ENCODE measurements around the gene BCL6B.

Gene BCL6B

DNA sequence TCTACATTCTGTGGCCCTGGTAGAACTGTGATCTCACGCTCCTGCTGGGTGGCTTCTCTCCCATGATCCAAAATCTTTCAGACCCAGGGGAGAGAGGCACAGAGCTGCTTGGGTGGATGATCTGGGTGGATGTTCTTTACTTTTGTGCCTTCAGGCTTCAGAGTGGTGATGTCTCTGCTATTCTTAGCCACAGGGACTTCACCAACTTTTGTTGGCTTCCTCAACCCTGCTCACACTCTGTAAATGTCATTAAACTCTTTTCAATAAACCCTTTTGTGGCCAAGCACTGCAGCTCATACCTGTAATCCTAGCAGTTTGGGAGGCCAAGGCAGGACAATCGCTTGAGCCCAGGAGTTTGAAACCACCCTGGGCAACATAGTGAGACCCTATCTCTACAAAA, 49.6 kb downstream of the BCL6B start:
- no peak overlapping the region for H3K27ac ChIP-seq
- TF ChIP-seq, protein P1, sequence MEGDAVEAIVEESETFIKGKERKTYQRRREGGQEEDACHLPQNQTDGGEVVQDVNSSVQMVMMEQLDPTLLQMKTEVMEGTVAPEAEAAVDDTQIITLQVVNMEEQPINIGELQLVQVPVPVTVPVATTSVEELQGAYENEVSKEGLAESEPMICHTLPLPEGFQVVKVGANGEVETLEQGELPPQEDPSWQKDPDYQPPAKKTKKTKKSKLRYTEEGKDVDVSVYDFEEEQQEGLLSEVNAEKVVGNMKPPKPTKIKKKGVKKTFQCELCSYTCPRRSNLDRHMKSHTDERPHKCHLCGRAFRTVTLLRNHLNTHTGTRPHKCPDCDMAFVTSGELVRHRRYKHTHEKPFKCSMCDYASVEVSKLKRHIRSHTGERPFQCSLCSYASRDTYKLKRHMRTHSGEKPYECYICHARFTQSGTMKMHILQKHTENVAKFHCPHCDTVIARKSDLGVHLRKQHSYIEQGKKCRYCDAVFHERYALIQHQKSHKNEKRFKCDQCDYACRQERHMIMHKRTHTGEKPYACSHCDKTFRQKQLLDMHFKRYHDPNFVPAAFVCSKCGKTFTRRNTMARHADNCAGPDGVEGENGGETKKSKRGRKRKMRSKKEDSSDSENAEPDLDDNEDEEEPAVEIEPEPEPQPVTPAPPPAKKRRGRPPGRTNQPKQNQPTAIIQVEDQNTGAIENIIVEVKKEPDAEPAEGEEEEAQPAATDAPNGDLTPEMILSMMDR (conservative IDR thresholded peaks at IDR 0.05), result no peak

DNA sequence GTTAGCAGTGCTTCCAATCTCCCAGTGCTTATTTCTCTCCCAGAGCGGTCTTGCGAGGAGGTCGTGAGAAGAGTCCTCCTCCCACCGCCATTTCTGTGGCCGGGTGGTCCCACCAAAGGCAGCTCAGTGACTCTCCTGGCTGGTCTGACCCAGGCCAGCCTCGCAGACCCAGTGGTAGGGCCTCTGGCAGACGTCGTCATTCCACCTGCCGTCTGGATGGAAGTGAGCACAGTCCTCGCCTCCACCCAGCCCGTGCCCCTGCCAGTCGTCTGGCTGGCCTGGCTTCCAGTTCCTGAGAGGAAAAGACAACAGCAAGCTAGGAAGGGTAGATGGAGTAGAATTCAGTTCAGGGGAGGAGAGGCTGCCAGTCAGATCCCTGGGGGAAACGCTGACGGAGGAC, 52.1 kb downstream of the BCL6B start:
- TF ChIP-seq, protein P1 (conservative IDR thresholded peaks at IDR 0.05), result no peak
- no peak overlapping the region for H3K27ac ChIP-seq

DNA sequence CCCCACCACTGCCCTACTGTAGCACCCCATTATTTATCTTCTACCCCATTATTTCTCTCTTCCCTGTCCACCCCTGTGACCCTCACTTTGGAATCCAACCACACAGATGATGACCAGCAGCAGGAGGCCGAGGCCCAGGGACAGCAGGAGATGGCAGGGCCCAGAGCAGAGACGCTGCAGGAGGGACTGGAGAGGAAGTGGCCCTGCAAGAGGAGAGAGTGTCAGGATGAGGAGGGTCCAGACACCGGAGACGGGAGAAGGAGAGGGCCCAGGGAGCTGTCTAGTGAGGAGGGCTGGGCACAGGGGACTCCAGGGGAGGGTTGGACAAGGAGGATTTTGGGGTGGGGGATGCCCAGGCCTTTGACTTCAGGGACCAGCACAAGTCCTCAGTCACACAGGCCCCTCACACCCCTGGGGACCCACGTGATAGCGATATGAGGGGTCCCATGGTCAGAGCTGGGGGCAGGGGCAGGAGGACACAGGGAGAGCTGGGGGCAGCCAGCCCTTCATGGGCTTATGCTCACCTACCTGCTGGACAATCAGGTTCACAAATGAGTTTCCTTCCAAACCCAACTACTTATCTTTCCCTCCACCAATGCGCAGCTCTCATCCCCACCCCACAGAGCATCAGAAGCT, 55.2 kb downstream of the BCL6B start:
- TF ChIP-seq, protein P1 (conservative IDR thresholded peaks at IDR 0.05), result no peak
- no peak overlapping the region for H3K27ac ChIP-seq

DNA sequence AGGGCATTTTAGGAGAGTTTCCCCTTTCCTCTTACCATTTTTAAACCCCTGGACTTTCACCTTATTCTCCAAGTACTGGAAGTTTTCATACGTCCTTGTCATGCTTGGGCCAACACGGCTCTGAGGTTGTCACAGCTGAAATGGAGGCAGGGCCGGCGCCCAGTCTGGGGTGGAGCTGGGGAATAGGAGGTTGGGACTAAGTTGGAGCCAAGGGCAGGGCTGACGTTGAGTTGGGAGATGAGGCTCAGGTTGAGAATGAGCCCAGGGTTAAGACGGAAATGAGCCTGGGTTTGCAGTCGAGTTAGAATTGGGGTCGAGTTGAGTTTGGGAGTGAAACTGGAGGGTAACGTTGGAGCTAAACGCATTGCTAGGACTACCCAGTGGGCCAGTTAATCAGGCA, 55.9 kb downstream of the BCL6B start:
- TF ChIP-seq, protein P1 (conservative IDR thresholded peaks at IDR 0.05), result no peak

More for the DNA sequence above, 55.9 kb downstream of the BCL6B start:
- no peak overlapping the region for H3K27ac ChIP-seq
